K562 (cell line): Measurements from ENCODE around the gene UBAP1L. TPM values are rescaled to one million over a fixed set of nuclear protein-coding genes. Genes with fewer than 3 reads are reported as not detected.

ENCODE experiments used
- CBX3 ChIP-seq, 2 experiments: IDR thresholded peaks; 1 replicate in 1 of 2; 2 replicates in 1 of 2; pipeline ENCODE4 v1.6.1; 2012; ENCODE audit warnings: inconsistent platforms in 2 of 2, low read length in 2 of 2, borderline replicate concordance in 1 of 2, control low read depth in 1 of 2
- CC2D1A ChIP-seq: fragments of 450-650 bp; IDR thresholded peaks from 2 replicates; pipeline ENCODE4 v1.6.1; 2017; ENCODE audit warnings: mild to moderate bottlenecking
- CREM ChIP-seq: IDR thresholded peaks from 2 replicates; pipeline ENCODE4 v1.6.1; 2014; ENCODE audit warnings: antibody characterized with exemption, low read depth
- EP300 ChIP-seq: IDR thresholded peaks from 2 replicates; pipeline ENCODE4 v1.6.1; 2012; ENCODE audit warnings: low read length, improper control_type of control experiment
- GTF2B ChIP-seq: IDR thresholded peaks from 2 replicates; pipeline ENCODE4 v1.6.1; 2011; ENCODE audit not compliant: insufficient read length; ENCODE audit errors: extremely low read depth
- HDAC6 ChIP-seq: IDR thresholded peaks from 2 replicates; pipeline ENCODE4 v1.6.1; 2012; ENCODE audit warnings: low read depth, mild to moderate bottlenecking, control low read depth, inconsistent platforms, low read length, moderate library complexity
- JUND ChIP-seq, 2 experiments: IDR thresholded peaks; 2 replicates in 1 of 2; 3 replicates in 1 of 2; pipeline ENCODE4 v1.6.1; 2011; ENCODE audit warnings: borderline replicate concordance in 2 of 2, low read depth in 2 of 2, low read length in 2 of 2, improper control_type of control experiment in 1 of 2, missing biosample characterization in 1 of 2, missing genetic modification characterization in 1 of 2, missing genetic modification reagents in 1 of 2
- PHF20 ChIP-seq: fragments of 450-650 bp; IDR thresholded peaks from 2 replicates; pipeline ENCODE4 v1.6.1; 2018; ENCODE audit not compliant: partially characterized antibody
- RCOR1 ChIP-seq, 2 experiments: IDR thresholded peaks; 2 replicates each; pipeline ENCODE4 v1.6.1; 2012; ENCODE audit warnings: low read depth in 2 of 2, low read length in 2 of 2, borderline replicate concordance in 1 of 2, improper control_type of control experiment in 1 of 2
- RREB1 ChIP-seq: fragments of 250-450 bp; sonication (Bioruptor Pico); IDR thresholded peaks from 2 replicates; pipeline ENCODE4 v1.4.0; 2020
- SMC3 ChIP-seq: conservative IDR thresholded peaks from 2 replicates; pipeline ENCODE4 v1.6.1; 2011; ENCODE audit warnings: low read depth, low read length, improper control_type of control experiment; ENCODE audit not compliant: insufficient read depth
- SUPT5H ChIP-seq: fragments of 450-650 bp; IDR thresholded peaks from 2 replicates; pipeline ENCODE4 v1.6.1; 2016
- ZBTB1 ChIP-seq: sonication (generic); formaldehyde crosslinking; IDR thresholded peaks from 2 replicates; pipeline ENCODE4 v1.8.1; 2023; ENCODE audit warnings: missing genetic modification reagents, low read depth, mild to moderate bottlenecking, borderline replicate concordance
- ZNF143 ChIP-seq: sonication (generic); formaldehyde crosslinking; IDR thresholded peaks from 2 replicates; pipeline ENCODE4 v1.9.0; 2022; ENCODE audit warnings: mild to moderate bottlenecking, missing genetic modification reagents
- ZNF175 ChIP-seq: fragments of 200-800 bp; sonication (Bioruptor generic); IDR thresholded peaks from 2 replicates; pipeline ENCODE4 v1.6.1; 2016; ENCODE audit warnings: low read depth, mild to moderate bottlenecking, missing genetic modification characterization, missing compliant biosample characterization
- ZNF586 ChIP-seq: fragments of 450-650 bp; formaldehyde crosslinking; conservative IDR thresholded peaks from 2 replicates; pipeline ENCODE4 v1.4.0; 2020; ENCODE audit warnings: mild to moderate bottlenecking, moderate library complexity
- ZNF79 ChIP-seq: fragments of 250-450 bp; sonication (Bioruptor Pico); IDR thresholded peaks from 2 replicates; pipeline ENCODE4 v1.4.0; 2020; ENCODE audit warnings: low read depth, mild to moderate bottlenecking, moderate library complexity
- polyA plus RNA-seq, 8 experiments: library from polyadenylated mRNA; depleted of rRNA in 4 of 8; stranded (reverse) in 5 of 8; unstranded in 3 of 8; fragments of >200 nt; fragmentation: Nextera tagmentation in 2 of 8; fragmentation: Illumina TruSeq in 1 of 8; extraction: Ambion mirVana in 2 of 8; extraction: Trizol in 1 of 8; gene quantifications; 2 replicates each; pipeline versions ENCODE4 v1.2.1 to v1.2.3, GENCODE V29; 2011 to 2014; ENCODE audit warnings: inconsistent platforms in 1 of 8, missing spikeins in 1 of 8
- total RNA-seq, 7 experiments: library from RNA; depleted of rRNA in 6 of 7; stranded (reverse); fragments of >200 nt in 6 of 7; fragmentation: Illumina TruSeq in 2 of 7; extraction: Trizol in 2 of 7; gene quantifications; 2 replicates each; pipeline versions ENCODE4 v1.2.1 to v1.2.3, GENCODE V29; 2011 to 2021; ENCODE audit warnings: low replicate concordance in 1 of 7

UBAP1L gene
- total and polyA plus RNA-seq, 9 of the 15 experiments (the other 6 are each of a cell fraction or from before 2014, with no cell fraction given): 0.16 to 0.71 (median 0.41) TPM; not detected in 2

- TF ChIP-seq ZNF175 (no peak), ZNF79 (CRISPR knock-in tag) (no peak), EP300 (no peak), SMC3 (no peak), CREM (peak; percentile 100), ZNF586 (CRISPR knock-in tag) (no peak), CC2D1A (no peak), RREB1 (CRISPR knock-in tag) (no peak), PHF20 (peak; percentile 98), RCOR1 (IDR thresholded peaks at IDR 0.05; ENCODE audit: borderline replicate concordance in 1 of 2, low read depth in 2 of 2, low read length in 2 of 2) (0 out of 4 replicates have a peak, but pooled peaks of 1 of the 2 experiments have one; percentile 34), ZBTB1 (CRISPR knock-in tag) (no peak), GTF2B (peak; percentile 59), HDAC6 (no peak), ZNF143 (no peak), CBX3 (IDR thresholded peaks at IDR 0.05; ENCODE audit: borderline replicate concordance in 1 of 2, low read length in 2 of 2) (peak in 1 of 2 experiments; percentile 35; a peak in 1 of 3 replicates), JUND (IDR thresholded peaks at IDR 0.05; ENCODE audit: borderline replicate concordance, low read depth, low read length) (peak; percentile 70), JUND (tag; IDR thresholded peaks at IDR 0.05; ENCODE audit: borderline replicate concordance, low read depth, low read length) (peak; percentile 30; the same call in 1 of the 3 replicates), SUPT5H (peak; percentile 87)
Measured at GRCh38 chr15:65133548-65134200, 18.7 kb upstream of the UBAP1L start, which contains the start of gene PDCD7 (continued).
